PC-9 (cell line): Measurements from ENCODE around the gene HSPG2. TPM values are rescaled to one million over a fixed set of nuclear protein-coding genes. Genes with fewer than 3 reads are reported as not detected.
"Not testable (repeated sequence)": the region's sequence is repeated elsewhere in the genome, so short reads cannot be mapped to it uniquely, and the experiment has no call there.

Experiments
- Bru-seq: library from RNA; stranded (reverse); fragments of 400-500 nt; gene quantifications from one replicate; lab custom pipeline; 2021; lab: Mats Ljungman, UMichigan
- BruChase-seq, 2 experiments: library from RNA; stranded (reverse); fragments of 400-500 nt; gene quantifications; one replicate each; lab custom pipeline; 2021; lab: Mats Ljungman, UMichigan
- BruUV-seq: library from RNA; stranded (reverse); fragments of 400-500 nt; replicated peaks from 2 replicates; lab custom pipeline; 2021; lab: Mats Ljungman, UMichigan
- CTCF ChIA-PET: fragments of 300-600 bp; sonication (Branson Sonifier 250); formaldehyde crosslinking; loops from one replicate; lab custom pipeline; 2022; ENCODE audit warnings: antibody characterized with exemption; lab: Charles Lee
- POLR2A ChIA-PET: fragments of 300-600 bp; sonication (Branson Sonifier 250); formaldehyde crosslinking; loops from one replicate; lab custom pipeline; 2022; ENCODE audit warnings: antibody characterized with exemption; ENCODE audit not compliant: unreplicated experiment; lab: Charles Lee
- DNase-seq, 2 experiments: peaks; one replicate each; pipeline versions ENCODE4 v3.0.0 to v3.0.0-alpha.2; 2015 to 2022; ENCODE audit warnings: mixed read lengths in 1 of 2
- H2AFZ ChIP-seq: fragments of 200-600 bp; sonication (generic); 2 replicates; pipeline ENCODE4 v1.8.1; 2017; ENCODE audit warnings: antibody characterized with exemption
- H3F3A ChIP-seq: fragments of 200-600 bp; sonication (generic); 2 replicates; pipeline ENCODE4 v1.8.1; 2017; ENCODE audit warnings: antibody characterized with exemption, mild to moderate bottlenecking, low read depth; ENCODE audit not compliant: insufficient read depth
- H3K27ac ChIP-seq: fragments of 200-600 bp; sonication (generic); 2 replicates; pipeline ENCODE4 v1.6.1; 2016; ENCODE audit warnings: mixed run types
- H3K27me3 ChIP-seq: fragments of 200-600 bp; sonication (generic); 2 replicates; pipeline ENCODE4 v1.6.1; 2016; ENCODE audit warnings: low read depth, mixed run types; ENCODE audit not compliant: insufficient read depth
- H3K36me3 ChIP-seq: fragments of 200-600 bp; sonication (generic); 2 replicates; pipeline ENCODE4 v1.6.1; 2016; ENCODE audit warnings: low read depth, mixed run types
- H3K4me1 ChIP-seq: fragments of 200-600 bp; sonication (generic); replicated peaks from 2 replicates; pipeline ENCODE4 v1.6.1; 2016; ENCODE audit warnings: mixed run types; ENCODE audit not compliant: insufficient read depth
- H3K4me2 ChIP-seq: fragments of 200-600 bp; sonication (generic); 2 replicates; pipeline ENCODE4 v1.6.1; 2017; ENCODE audit warnings: mixed run types
- H3K4me3 ChIP-seq: fragments of 200-600 bp; sonication (generic); 2 replicates; pipeline ENCODE4 v1.6.1; 2016; ENCODE audit warnings: mixed run types
- H3K79me2 ChIP-seq: fragments of 200-600 bp; sonication (generic); 2 replicates; pipeline ENCODE4 v1.6.1; 2017; ENCODE audit warnings: low read depth, mixed run types
- H3K9me2 ChIP-seq: fragments of 200-600 bp; sonication (generic); 2 replicates; pipeline ENCODE4 v1.8.1; 2017; ENCODE audit warnings: mild to moderate bottlenecking; ENCODE audit not compliant: insufficient read depth
- H3K9me3 ChIP-seq: fragments of 200-600 bp; sonication (generic); 2 replicates; pipeline ENCODE4 v1.8.1; 2016; ENCODE audit warnings: low read depth; ENCODE audit not compliant: insufficient read depth
- H4K20me1 ChIP-seq: fragments of 200-600 bp; sonication (generic); 2 replicates; pipeline ENCODE4 v1.8.1; 2017; ENCODE audit not compliant: insufficient read depth
- CTCF ChIP-seq: fragments of 200-600 bp; sonication (generic); conservative IDR thresholded peaks from 2 replicates; pipeline ENCODE4 v1.6.1; 2017; ENCODE audit warnings: mixed run types, antibody characterized with exemption, mild to moderate bottlenecking, moderate library complexity
- EZH2 ChIP-seq: fragments of 200-600 bp; sonication (generic); IDR thresholded peaks from 2 replicates; pipeline ENCODE4 v1.8.0; 2017; ENCODE audit warnings: antibody characterized with exemption, low read depth
- intact Hi-C: fragments of 100-400 bp; cut with micrococcal nuclease; formaldehyde crosslinking; loops from one replicate; pipeline ENCODE4 v1.10.0; 2022; ENCODE audit not compliant: unreplicated experiment
- long read RNA-seq: library from polyadenylated mRNA; stranded (forward); transcript quantifications from one replicate; pipeline ENCODE4 v2.0.0, GENCODE V29; 2022
- total RNA-seq: library from RNA; stranded (reverse); gene quantifications from 2 replicates; pipeline ENCODE4 v1.2.3, GENCODE V29; 2021

The HSPG2 gene
- 126 and 157 TPM in 2 replicates for total RNA-seq
- Bru-seq, nascent RNA: percentile 57 among the genes with signal in this experiment
- BruChase-seq, experiment 1, labeled RNA remaining after a 2-hour chase: percentile 67 among the genes with signal in this experiment
- percentile 76 among the genes with signal in this experiment for BruChase-seq, experiment 2, labeled RNA remaining after a 6-hour chase
- long read RNA-seq, partial matches to known transcripts: 11 of 33 reads
- long read RNA-seq, other reads (novel, unspliced or antisense): 21 of 33 reads

GRCh38 chr1:21937034-21937371 lies at the start of gene HSPG2:
Gene HSPG2, minus strand, starts transcription at chr1:21937310. Its CDS starts 93 bp downstream, at chr1:21937217.
- no peak for DNase-seq
- no peaks in the 10 kb centered on the region for H3K27me3 ChIP-seq
- no peaks in the 10 kb centered on the region for H4K20me1 ChIP-seq
- H3F3A ChIP-seq: peaks cover 16% of the 10 kb centered on the region
- no peaks in the 10 kb centered on the region for H3K9me3 ChIP-seq
- H3K4me3 ChIP-seq: peak within 1 kb of the TSS; percentile 73
- H2AFZ ChIP-seq: peak within 1 kb of the TSS; percentile 72
- H3K36me3 ChIP-seq: no peaks in the 10 kb centered on the region
- H3K79me2 ChIP-seq: peaks cover 27% of the 10 kb centered on the region
- peaks cover 50% of the 10 kb centered on the region for H3K4me1 ChIP-seq
- BruUV-seq: no TSS peak
- peak within 1 kb of the TSS; percentile 67 for H3K27ac ChIP-seq
- peak within 1 kb of the TSS; percentile 94 for H3K4me2 ChIP-seq
- ChIA-PET CTCF (no interaction called here), POLR2A (interaction anchor here (0.5 to 0.6 kb wide), 2 partner anchors 135 to 428 kb away, joined by 3 to 6 read pairs; no protein-coding TSS in a partner anchor)
- H3K9me2 ChIP-seq: no peaks in the 10 kb centered on the region
- no peak for TF ChIP-seq CTCF
- no peak for TF ChIP-seq EZH2
- intact Hi-C loops: loop anchor here (1.0 to 10.0 kb wide), 3 partner anchors 15 to 152 kb away; partner anchors contain the start of gene USP48

- H3K36me3 ChIP-seq, H3F3A ChIP-seq, DNase-seq, H3K4me1 ChIP-seq, H3K27me3 ChIP-seq, H3K79me2 ChIP-seq, H3K9me2 ChIP-seq, POLR2A ChIA-PET, BruUV-seq, CTCF ChIA-PET, H3K9me3 ChIP-seq, H2AFZ ChIP-seq, H3K4me2 ChIP-seq, H3K4me3 ChIP-seq, H4K20me1 ChIP-seq, intact Hi-C loops, H3K27ac ChIP-seq: not testable (repeated sequence)
These were observed 49.3 kb upstream of the HSPG2 start for GRCh38 chr1:21986386-21986785.

GRCh38 chr1:21985893-21986292 lies 48.8 kb upstream of the HSPG2 start:
- BruUV-seq, H2AFZ ChIP-seq, intact Hi-C loops: not testable (repeated sequence)

GRCh38 chr1:21983539-21983938 lies 46.4 kb upstream of the HSPG2 start:
- H3F3A ChIP-seq, intact Hi-C loops, H3K36me3 ChIP-seq, DNase-seq, H3K79me2 ChIP-seq, H3K4me2 ChIP-seq, BruUV-seq, H3K9me3 ChIP-seq, H2AFZ ChIP-seq, H4K20me1 ChIP-seq, POLR2A ChIA-PET, H3K4me3 ChIP-seq, H3K4me1 ChIP-seq, H3K27me3 ChIP-seq, H3K27ac ChIP-seq, H3K9me2 ChIP-seq: not testable (repeated sequence)
- CTCF ChIA-PET: interaction anchor here (0.7 kb wide), 1 partner anchor 45 kb away, joined by 6 read pairs; no protein-coding TSS in a partner anchor

More at GRCh38 chr1:21985893-21986292, 48.8 kb upstream of the HSPG2 start:
- H3K9me2 ChIP-seq, H3K4me1 ChIP-seq, H3K79me2 ChIP-seq, H3K36me3 ChIP-seq, H4K20me1 ChIP-seq, H3K4me2 ChIP-seq, H3K4me3 ChIP-seq, CTCF ChIA-PET, DNase-seq, POLR2A ChIA-PET, H3K9me3 ChIP-seq, H3K27ac ChIP-seq, H3K27me3 ChIP-seq, H3F3A ChIP-seq: not testable (repeated sequence)

DNA sequence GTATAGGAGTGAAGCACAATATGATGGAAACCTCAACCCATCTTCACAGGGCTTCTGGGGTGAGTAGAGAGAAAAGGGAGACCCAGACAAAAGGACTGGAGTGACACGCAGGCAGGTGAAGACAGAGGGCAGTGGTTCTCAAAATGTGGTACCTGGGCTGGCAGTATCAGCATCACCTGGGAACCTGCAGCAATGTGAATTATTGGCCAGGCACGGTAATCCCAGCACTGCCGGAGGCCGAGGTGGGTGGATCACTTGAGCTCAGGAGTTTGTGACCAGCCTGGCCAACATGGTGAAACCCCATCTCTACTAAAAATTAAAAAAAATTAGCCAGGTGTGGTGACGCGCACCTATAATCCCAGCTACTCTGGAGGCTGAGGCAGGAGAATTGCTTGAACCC lies 45.0 kb upstream of the HSPG2 start:
- H3K4me3 ChIP-seq, H3K27me3 ChIP-seq, H3F3A ChIP-seq, H3K9me2 ChIP-seq, H3K79me2 ChIP-seq, H3K27ac ChIP-seq, H3K4me1 ChIP-seq, H2AFZ ChIP-seq, BruUV-seq, H3K9me3 ChIP-seq, DNase-seq, intact Hi-C loops, H4K20me1 ChIP-seq, H3K36me3 ChIP-seq, CTCF ChIA-PET, H3K4me2 ChIP-seq: not testable (repeated sequence)
- POLR2A ChIA-PET: interaction anchor here (0.7 kb wide), 1 partner anchor 405 kb away, joined by 7 read pairs; no protein-coding TSS in a partner anchor

GRCh38 chr1:21981253-21981652 lies 44.1 kb upstream of the HSPG2 start:
- intact Hi-C loops, H3K79me2 ChIP-seq, H3K4me1 ChIP-seq, H3K9me3 ChIP-seq, H3F3A ChIP-seq, H3K4me3 ChIP-seq, H2AFZ ChIP-seq, H3K27me3 ChIP-seq, H4K20me1 ChIP-seq, H3K27ac ChIP-seq, H3K9me2 ChIP-seq, BruUV-seq, DNase-seq, H3K4me2 ChIP-seq, H3K36me3 ChIP-seq, POLR2A ChIA-PET: not testable (repeated sequence)
- CTCF ChIA-PET: interaction anchor here (0.7 kb wide), 1 partner anchor 25 kb away, joined by 3 read pairs; no protein-coding TSS in a partner anchor
